Measurements from ENCODE around the gene AKR1C1. TPM values are rescaled to one million over a fixed set of nuclear protein-coding genes. Genes with fewer than 3 reads are reported as not detected.
A peak's percentile ranks its signal among the peaks of the same experiment; 100 is the strongest.
"Not testable (repeated sequence)": the region's sequence is repeated elsewhere in the genome, so short reads cannot be mapped to it uniquely, and the experiment has no call there.

The AKR1C1 gene
- total and polyA plus RNA-seq, 2 of the 13 experiments (the other 11 are each of a cell fraction or from before 2014, with no cell fraction given), result 948 to 2,238 TPM

GRCh38 chr10:5023177-5023805, 60.1 kb downstream of the AKR1C1 start (continued):
- TF ChIP-seq, protein P1, sequence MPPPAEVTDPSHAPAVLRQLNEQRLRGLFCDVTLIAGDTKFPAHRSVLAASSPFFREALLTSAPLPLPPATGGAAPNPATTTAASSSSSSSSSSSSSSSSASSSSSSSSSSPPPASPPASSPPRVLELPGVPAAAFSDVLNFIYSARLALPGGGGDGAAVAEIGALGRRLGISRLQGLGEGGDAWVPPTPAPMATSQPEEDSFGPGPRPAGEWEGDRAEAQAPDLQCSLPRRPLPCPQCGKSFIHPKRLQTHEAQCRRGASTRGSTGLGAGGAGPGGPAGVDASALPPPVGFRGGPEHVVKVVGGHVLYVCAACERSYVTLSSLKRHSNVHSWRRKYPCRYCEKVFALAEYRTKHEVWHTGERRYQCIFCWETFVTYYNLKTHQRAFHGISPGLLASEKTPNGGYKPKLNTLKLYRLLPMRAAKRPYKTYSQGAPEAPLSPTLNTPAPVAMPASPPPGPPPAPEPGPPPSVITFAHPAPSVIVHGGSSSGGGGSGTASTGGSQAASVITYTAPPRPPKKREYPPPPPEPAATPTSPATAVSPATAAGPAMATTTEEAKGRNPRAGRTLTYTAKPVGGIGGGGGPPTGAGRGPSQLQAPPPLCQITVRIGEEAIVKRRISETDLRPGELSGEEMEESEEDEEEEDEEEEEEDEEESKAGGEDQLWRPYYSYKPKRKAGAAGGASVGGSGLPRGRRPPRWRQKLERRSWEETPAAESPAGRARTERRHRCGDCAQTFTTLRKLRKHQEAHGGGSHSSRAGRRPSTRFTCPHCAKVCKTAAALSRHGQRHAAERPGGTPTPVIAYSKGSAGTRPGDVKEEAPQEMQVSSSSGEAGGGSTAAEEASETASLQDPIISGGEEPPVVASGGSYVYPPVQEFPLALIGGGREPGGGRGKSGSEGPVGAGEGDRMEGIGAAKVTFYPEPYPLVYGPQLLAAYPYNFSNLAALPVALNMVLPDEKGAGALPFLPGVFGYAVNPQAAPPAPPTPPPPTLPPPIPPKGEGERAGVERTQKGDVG (CRISPR knock-in tag; IDR thresholded peaks at IDR 0.05; ENCODE audit: borderline replicate concordance), result no peak
- TF ChIP-seq ARID2 (CRISPR knock-in tag; IDR thresholded peaks at IDR 0.05; ENCODE audit: borderline replicate concordance) (no peak), NPAS2 (CRISPR knock-in tag; IDR thresholded peaks at IDR 0.05; ENCODE audit: borderline replicate concordance) (no peak), ZC3H4 (CRISPR knock-in tag; IDR thresholded peaks at IDR 0.05; ENCODE audit: borderline replicate concordance) (no peak), TRIM22 (IDR thresholded peaks at IDR 0.05) (no peak)

DNA sequence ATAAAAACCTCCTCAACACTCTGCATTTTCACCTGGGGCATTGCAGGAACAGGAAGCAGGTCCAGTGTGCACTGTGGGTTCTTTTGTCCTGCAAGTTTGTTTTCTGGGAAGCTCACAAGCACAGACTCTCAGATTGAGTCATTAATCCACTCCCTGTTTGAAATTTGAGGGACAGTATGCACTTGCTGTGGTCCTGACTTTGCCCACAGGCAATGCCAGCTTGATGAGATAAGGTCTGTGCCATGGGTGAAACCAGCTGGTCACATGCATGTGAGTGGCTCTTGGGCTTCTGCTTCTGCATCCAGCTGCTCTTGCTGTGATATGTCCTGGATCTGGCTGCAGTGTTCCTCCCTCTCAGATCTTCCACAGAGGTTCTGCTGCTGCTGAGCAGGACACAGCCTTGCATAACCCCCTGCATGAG, 62.3 kb downstream of the AKR1C1 start:
- POLR2A ChIA-PET; H3K4me3 ChIP-seq (replicated peaks in 1 of 3; ENCODE audit: insufficient read depth in 1 of 3, low read depth in 2 of 3, low read length in 3 of 3); DNase-seq (ENCODE audit: low spot score); H3K36me3 ChIP-seq (replicated peaks in 1 of 2; ENCODE audit: control insufficient read depth in 1 of 2, insufficient read depth in 2 of 2, low read length in 2 of 2); H2AFZ ChIP-seq (ENCODE audit: low read length); H3K27ac ChIP-seq (ENCODE audit: extremely low read length, insufficient read depth, low read length); H3K27me3 ChIP-seq (ENCODE audit: control insufficient read depth in 1 of 2, insufficient read depth in 2 of 2, low read length in 2 of 2); H3K4me2 ChIP-seq (ENCODE audit: low read depth, low read length); FAIRE-seq; H3K9ac ChIP-seq (ENCODE audit: insufficient read depth, low read depth, low read length); H3K79me2 ChIP-seq (ENCODE audit: insufficient read depth, low read length); BruUV-seq (replicated peaks); intact Hi-C loops (cut with micrococcal nuclease; ENCODE audit: unreplicated experiment); H4K20me1 ChIP-seq (ENCODE audit: insufficient read depth, low read length); CTCF ChIA-PET (ENCODE audit: low intra/inter-chr PET ratio, low total read pairs): not testable (repeated sequence)
- TF ChIP-seq ZNF292 (CRISPR knock-in tag; IDR thresholded peaks at IDR 0.05; ENCODE audit: borderline replicate concordance, low read depth), result peak; percentile 40; the same call in 1 of the 2 replicates
- H3K4me1 ChIP-seq (ENCODE audit: insufficient read depth, low read length), result peaks cover 26% of the 10 kb centered on the region
- peak; percentile 34; the same call in 2 of the 3 replicates for ATAC-seq
- in situ Hi-C loops (cut with HindIII; ENCODE audit: extremely low pct_ligation_motif_present, low pct_unique_long_range_greater_than_20kb), result loop anchor here (10.0 kb wide), 1 partner anchor 259 kb away; no protein-coding TSS in a partner anchor
- peaks cover 10% of the 10 kb centered on the region for H3K9me3 ChIP-seq (ENCODE audit: low read length)

Measured in HepG2 (cell line).